ENCODE results near the gene ZNF335.
"Not testable (repeated sequence)": the region's sequence is repeated elsewhere in the genome, so short reads cannot be mapped to it uniquely, and the experiment has no call there.

ZNF335 gene

DNA sequence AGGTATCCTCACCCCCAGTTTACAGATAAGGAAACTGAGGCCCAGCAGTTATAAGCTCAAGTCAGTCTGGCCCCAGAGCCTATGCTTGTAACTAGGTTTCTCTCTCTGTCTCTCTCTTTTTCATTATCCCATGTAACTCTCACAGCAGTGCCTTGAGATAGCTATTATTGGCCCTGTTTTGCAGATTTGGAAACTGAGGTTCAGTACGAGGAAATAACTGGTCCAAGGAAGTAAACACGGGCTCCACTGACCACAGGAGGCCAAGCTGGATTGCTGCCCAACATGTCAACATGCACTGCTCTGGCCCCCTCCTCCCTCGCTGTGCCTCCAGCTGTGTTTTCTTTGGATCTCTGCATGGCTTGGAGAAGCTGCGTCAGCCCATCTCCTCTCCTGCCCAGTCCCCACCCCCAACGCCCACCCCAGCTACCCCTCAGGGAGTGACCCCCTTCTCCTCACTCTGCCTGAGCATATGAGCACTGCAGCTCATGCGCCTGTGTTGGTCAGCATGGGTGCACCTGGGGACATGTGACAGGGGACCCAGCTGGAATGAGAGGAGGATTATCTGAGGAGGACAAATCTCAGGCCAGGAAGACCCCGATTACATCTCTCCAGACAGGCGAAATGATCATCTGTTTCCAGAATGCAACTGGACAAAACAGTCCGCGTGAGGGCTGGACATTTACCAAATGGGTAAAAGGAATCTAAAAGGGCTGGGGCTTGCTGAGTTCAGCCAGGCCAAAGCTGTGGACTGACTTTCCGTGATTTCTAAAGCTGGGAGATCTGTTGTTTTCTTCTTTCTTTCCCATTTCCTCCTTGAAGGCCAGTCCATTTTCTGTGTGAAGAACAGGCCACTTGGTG lies 52.2 kb downstream of the ZNF335 start:
- intact Hi-C loops (cut with DNase I), result no loop called here
- peak in 1 of 10 donors; percentile 51 for DNase-seq

DNA sequence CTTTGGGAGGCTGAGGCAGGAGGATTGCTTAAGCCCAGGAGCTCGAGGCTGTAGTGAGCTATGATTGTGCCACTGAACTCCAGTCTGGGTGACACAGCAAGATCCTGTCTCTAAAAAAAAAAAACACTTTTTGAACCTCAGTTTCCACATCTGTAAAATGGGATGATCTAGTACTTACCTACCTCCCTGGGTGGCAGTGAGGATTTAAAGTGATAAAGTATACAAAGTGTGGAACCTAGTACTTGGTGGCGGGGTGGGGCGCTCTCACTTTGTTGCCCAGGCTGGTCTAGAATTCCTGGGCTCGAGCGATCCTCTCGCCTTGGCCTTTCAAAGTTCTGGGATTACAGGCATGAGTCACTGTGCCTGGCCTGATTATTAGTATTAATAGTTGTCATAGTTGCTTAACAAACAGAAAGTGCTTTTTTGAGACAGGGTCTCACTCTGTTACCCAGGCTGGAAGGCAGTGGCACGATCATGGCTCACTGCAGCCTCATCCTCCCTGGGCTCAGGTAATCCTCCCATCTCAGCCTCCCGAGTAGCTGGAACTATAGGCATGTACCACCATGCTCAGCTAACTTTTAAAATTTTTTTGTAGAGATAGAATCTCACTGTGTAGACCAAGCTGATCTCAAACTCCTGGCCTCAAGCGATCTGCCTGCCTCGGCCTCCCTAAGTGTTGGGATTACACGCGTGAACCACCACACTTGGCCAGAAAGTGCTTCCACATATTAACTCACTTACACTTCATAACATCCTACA lies 53.0 kb downstream of the ZNF335 start:
- DNase-seq, result peak in 1 of 10 donors; percentile 22
- intact Hi-C loops (cut with DNase I), result no loop called here

DNA sequence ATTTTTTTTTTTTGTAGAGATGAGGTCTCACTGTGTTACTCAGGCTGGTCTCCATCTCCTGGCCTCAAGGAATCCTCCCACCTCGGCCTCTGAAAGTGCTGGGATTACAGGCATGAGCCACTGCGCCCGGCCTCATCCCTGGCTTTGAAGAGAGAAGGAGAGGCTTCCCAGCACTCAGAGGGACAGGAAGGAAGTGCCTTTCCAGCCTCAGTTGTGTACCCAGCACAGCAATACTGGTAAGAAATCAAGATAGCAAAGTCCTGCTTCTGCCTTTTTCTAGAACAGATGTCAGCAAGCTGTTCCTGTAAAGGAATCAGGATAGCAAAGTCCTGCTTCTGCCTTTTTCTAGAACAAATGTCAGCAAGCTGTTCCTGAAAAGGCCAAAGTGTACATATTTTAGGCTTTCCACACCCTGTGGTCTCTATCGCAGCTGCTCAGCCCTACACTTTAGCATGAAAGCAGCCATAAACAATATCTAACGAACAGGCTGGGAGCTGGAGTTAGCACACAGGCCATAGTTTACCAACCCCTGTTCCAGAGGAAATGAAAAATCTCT lies 53.7 kb downstream of the ZNF335 start:
- peak in 2 of 10 donors; percentile 12 to 64 for DNase-seq
- intact Hi-C loops (cut with DNase I), result no loop called here

DNA sequence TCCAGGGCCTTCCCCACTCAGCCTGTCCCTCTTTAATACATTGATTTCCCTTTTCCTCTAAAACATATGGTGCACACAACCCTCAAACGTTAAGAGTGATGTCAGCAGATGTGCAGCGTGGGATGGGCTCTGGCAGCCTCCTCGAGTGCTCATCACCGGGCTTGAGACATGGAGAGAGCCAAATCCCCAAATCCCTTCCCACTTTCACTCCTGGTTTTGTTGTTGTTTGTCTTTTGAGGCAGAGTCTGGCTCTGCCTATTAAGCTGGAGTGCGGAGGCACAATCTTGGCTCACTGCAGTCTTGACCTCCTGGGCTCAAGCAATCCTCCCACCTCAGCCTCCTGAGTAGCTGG lies 54.2 kb downstream of the ZNF335 start:
- peak in 5 of 10 donors; percentile 39 to 90 (median 80) for DNase-seq
- intact Hi-C loops (cut with DNase I), result no loop called here

DNA sequence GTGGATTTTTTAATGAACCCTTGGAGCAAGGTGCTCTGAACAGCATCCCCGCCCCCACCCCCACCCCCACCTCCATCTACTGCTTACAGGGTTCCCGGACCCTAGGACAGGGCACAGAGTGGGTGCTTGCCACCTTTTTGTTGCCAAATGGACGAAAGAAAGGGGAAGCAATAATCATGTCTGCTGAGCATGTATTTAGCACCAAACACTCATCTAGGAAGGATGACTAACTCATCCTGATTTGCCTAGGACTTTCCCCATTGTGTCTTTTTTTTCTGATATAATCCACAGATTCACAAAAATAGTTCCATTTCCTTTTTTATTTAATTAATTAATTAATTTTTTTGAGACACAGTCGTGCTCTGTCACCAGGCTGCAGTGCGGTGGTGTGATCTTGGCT lies 58.9 kb downstream of the ZNF335 start:
- intact Hi-C loops (cut with DNase I), result no loop called here

DNA sequence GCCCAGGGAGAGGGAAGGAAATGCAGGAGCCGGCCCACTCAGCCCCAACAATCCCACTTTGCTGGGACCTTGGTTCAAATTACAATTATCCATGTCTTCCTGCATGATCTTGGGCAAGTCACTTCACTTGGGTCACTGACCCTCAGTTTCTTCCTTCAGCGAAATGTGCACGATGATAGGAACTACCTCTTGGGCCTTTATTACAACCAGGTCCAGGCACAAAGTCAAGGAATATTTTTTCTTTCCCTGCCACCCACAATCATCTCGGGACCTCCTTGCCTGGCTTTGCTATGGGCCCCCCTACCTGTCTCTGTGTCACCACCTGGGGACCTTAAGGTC lies 59.7 kb downstream of the ZNF335 start:
- intact Hi-C loops (cut with DNase I), result no loop called here
- peak in 1 of 10 donors; percentile 2 for DNase-seq

More for the DNA sequence above, 58.9 kb downstream of the ZNF335 start:
- no peak for DNase-seq

DNA sequence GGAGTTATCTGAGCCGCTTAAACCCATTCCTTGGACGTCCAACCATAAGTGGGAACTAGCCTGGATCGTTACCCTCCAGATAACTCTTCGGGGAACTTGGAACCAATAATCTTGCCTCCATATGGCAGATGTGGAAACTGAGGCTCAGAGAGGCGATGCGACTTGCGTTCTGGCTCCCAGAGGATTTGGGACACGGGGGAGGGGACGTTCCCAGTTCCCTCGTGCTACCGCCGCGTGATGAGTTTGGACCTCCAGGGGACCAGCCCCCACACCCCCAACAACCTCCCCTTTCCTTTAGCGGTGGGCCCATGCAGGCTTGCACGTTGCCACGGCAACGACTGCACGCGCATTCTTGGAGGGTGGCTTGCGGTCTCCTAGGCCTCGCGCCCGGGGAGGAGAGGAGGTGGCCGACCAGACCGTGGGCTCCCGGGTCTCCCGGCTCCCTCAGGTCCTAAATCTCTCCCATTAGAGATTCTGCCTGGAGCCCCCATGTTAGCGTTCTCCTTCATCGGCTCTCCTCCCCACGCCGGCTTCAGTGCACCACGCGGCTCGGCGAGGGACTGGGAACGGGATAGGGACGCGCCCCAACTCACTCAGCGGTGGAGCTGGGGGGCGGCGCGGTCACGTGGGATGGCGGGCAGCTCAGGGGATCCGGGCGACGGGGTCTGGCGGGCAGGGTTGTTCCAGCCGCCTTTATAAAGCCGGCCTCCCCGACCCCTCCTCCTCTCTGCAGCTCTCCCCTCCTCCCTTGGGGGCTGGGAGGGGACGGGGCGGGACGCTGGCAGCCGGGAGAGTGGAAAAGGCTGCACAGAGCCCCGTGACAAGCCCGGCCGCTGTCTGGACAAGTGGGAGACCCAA lies 60.3 kb downstream of the ZNF335 start, which contains the start of gene PLTP:
PLTP (minus strand) TSS at position 670 of the 858 bp plus-strand sequence. CDS start 703 bp downstream, outside the sequence.
- intact Hi-C loops (cut with DNase I), result no loop called here
- peak; percentile 29 to 92 (median 62) for DNase-seq

DNA sequence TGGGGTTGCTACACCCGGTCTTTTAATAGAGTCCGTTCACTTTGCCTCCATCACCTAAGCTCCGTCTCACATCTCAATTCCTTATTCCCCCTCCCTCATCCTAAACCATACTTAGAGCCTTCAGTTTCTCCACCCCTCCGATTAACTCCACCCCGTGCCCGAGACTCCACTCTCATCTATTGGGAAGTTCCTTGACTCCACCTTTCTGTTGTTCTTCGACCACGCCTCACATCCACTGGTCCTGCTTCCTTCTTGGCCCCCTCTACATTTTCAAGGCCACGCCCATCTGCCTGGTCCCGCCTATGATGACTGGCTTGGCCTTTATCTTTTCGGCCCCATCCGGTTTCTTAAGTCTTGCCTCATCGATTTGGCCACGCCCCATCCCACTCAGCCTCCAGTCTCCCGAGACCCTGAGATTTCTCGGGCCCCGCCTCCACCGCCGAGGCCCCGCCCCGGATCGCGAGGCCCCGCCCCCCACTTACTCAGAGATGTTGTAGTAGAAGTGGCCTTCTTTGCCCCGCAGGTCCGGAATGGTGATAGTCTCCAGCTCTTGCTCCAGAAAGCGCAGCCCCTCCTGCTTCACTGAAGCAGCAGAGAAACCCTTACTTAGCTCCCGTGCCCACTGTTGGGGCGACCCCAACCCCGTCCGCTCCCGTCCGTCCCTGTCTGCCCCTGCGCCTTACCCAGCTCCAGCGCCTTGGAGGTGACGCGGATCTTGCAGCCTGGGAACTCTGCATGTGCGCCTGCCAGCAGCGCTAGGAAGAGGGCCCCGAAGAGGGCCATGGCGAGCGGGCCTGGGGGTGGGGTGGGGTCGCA lies 61.1 kb downstream of the ZNF335 start:
- intact Hi-C loops (cut with DNase I), result no loop called here
- DNase-seq, result peak; percentile 57 to 97 (median 84)

DNA sequence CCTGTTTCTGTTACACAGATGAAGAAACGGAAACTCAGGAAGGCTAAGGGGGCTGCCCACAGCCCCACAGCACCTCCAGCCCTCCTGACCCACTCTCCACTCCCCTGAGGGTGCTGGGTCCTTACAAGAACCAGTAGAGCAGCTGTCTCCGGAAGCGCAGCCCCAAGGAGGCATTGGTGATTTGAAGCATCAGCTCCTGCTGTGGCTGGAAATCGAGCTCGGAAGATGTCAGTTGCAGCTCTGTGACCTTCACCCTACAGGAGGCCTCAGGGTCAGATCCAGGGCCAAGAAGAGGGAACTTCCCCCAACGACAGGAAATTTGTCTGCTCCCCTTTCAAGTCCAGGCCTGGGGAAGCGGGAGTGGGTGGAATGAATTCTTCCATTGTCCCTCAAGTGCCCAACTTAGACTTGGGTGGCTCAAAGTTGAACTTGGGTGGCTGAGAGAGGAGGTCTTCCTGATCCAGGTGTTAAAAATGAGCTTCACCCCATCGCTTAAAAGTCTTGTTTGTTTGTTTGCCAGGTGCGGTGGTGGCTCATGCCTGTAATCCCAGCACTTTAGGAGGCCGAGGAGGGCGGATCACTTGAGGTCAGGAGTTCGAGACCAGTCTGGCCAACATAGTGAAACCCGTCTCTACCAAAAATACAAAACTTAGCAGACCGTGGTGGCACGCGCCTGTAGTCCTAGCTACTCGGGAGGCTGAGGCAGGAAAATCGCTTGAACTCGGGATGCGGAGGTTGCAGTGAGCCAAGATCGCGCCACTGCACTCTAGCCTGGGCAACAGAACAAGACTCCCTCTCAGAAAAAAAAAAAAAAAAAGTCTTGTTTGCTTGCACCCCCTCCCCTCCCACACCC lies 62.0 kb downstream of the ZNF335 start:
- peak in 1 of 10 donors; percentile 39 for DNase-seq
- intact Hi-C loops (cut with DNase I), result no loop called here

DNA sequence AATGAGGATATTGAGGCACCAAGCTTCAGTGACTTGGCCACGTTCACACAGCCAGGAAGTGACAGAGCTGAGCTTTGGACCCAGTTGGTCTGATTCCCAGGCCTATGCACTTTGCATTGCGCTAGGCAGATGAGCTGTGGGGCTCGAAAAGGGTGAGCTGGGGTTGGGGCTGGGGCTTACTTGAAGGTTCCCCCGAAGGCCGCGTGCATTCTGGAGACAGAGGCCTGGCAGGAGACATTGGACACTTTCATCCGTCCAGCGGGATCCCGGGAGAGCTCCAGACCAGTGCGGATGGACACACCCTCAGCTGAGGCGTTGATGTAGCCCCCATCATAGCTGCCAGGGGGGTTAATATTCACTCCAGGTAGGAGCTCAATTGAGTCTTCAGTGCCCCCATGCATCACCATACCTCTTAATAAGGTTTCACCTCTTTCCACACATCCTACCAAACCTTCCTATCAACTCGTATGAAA lies 62.6 kb downstream of the ZNF335 start:
- DNase-seq, result peak in 1 of 10 donors; percentile 77
- intact Hi-C loops (cut with DNase I), result no loop called here

DNA sequence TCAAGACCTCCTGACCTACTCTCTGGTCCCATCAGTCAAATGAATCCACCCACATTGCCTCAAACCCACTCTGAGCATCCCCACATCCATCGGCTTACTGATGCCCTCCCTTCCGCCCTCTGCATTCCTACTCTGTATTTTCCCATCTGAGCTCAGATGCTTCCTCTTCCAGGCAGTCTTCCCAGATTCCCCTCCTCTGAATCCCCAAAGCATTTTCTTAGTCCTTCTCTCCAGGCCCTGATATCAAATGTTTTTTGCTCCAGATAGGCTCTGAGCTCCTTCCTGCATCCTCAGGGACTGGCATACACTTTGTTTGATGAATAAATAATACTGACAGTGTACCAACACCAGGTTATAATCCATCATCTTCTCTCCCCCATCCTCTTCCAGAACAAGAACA lies 63.9 kb downstream of the ZNF335 start:
- DNase-seq, result no peak
- intact Hi-C loops (cut with DNase I), result no loop called here

DNA sequence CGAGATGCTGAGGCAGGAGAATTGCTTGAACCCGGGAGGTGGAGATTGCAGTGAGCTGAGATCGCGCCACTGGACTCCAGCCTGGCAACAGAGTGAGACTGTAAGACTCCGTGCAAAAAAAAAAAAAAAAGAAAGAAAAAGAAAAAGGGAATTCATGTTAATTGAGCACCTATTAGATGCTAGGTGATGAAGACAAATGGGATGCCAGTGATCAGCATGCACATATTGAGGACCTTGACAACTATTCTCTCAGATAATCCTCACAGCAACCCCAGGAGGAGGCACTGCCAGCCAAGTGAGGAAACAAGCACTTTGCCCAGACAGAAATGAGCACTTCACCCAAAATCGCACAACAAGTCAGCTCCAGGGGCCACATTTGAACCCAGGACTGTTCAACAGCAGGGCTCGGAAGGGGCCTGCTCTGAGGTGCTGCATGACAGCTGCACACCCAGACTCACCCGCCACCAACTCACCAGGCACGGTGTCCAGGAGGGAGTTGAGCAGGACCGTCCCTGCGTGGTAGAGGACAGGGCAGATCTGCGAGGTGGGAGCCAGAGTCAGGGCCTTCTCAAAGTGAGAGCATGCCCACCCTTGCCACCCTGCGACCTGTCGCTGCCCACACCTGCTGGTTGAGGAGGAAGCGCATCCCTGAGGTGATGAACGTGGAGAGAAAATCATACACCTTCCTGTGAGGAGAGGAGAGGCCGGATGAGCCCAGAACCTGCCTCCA lies 64.6 kb downstream of the ZNF335 start:
- intact Hi-C loops (cut with DNase I), result no loop called here

DNA sequence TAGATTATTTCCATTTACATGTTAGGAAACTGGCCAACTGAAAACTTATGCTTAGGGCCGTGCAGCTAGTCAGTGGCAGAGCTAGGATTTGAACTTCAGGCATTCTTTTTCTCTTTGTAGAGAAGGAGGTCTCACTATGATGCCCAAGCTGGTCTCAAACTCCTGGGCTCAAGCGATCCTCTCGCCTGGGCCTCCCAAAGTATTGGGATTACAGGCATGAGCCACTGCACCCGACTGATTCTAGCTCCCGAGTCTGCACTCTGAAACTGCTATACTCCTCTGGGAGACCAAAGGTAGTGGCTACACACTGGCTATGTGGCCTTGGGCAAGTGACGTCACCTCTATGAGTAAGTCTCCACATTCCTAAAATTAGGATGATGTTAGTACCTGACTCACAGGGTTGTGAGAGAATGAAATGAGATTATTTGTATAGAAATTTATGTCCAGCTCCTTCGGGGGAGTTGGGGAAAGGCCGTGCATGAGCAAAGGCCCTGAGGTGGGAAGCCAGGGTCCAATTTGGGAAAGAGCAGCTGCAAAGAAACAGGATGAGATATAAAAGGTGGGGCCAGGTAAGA lies 66.4 kb downstream of the ZNF335 start:
- intact Hi-C loops (cut with DNase I), result no loop called here
- DNase-seq, result peak in 1 of 10 donors; percentile 9

More for the DNA sequence above, 64.6 kb downstream of the ZNF335 start:
- DNase-seq, result peak in 1 of 10 donors; percentile 78

DNA sequence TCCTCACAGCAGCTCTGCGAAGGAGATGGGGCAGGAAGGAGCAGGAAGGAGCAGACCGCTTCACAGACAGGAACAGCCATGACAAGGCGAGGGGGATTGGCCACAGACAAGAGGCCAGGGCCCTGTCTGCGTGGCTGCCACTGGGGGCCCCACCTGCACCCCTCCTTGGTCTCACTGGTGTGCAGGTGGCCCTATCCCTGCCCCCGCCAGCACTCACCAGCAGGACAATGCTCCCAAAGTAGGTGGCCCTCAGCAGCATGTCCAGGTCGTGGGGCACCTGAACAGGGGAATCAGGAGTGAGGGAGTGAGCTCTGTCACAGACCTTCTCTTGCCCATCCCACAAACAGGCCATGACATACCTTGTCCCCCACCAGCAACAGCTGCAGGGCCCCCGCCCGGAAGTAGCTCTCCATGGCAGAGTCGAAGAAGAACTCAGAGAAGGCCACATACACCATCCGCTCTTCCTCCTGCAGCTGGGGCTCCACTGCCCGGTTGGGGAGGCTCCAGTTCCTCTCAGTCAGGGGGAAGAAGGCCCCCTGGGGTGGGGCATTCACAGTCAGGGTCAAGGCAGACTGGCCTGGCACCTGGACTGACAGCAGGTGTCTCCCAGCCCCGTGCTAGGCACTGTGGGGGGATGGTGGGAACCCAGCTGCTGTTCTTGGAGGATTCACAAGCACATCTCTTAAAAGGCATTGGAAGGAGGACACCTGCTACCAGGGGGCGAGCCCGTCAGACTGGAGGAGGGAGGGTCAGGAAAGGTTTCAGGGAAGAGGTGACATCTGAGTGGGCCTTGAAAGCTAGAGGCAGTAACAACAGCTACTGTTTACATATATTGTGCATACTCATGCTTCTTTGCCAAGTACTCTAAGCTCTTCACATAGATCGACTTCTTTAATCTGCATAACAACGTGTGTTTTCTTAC lies 67.2 kb downstream of the ZNF335 start:
- peak in 2 of 10 donors; percentile 49 to 63 for DNase-seq
- intact Hi-C loops (cut with DNase I), result no loop called here

DNA sequence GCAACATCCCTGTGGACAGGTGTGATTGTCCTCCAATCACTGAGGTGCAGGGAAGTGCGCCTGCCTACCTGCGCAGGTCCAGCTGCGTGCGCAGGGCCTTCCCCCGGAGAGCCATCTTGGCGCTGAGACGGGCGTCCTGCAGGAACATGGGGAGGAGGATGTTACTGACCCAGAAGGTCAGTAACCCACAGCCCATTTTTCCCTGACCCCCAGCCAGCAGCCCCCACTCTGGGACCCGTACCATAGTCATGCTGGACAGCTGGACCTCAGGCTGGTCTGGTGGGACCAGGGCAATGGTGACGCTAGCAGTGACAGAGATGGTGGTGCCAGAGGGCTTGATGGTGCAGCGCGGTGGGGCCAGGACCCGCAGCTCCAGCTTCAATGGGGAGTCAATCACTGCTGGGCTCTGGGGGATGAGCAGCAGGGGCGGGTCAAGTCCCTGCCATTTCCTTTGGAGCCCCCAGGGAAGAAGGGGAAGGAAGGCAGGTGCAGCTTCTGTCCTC lies 69.8 kb downstream of the ZNF335 start:
- DNase-seq, result peak in 1 of 10 donors; percentile 60
- intact Hi-C loops (cut with DNase I), result no loop called here

DNA sequence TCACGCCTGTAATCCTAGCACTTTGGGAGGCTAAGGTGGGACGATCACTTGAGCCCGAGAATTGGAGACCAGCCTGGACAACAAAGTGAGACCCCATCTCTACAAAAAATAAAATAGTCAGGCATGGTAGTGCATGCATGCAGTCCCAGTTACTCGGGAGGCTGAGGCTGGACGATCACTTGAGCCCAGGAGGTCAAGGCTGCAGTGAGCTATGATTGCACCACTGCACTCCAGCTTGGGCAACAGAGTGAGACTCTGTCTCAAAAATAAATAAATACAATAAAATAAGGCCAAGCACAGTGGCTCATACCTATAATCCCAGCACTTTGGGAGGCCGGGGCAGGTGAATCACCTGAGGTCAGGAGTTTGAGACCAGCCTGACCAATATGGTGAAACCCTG lies 70.7 kb downstream of the ZNF335 start:
- peak in 2 of 10 donors; percentile 10 to 59 for DNase-seq
- intact Hi-C loops (cut with DNase I), result not testable (repeated sequence)

Measured in posterior cingulate gyrus (tissue), 11 donors.